ENCODE data around the gene ADORA2A.

GRCh38 chr22:24451162-24451561, 23.8 kb downstream of the ADORA2A start:
- TF ChIP-seq EZH2 (IDR thresholded peaks at IDR 0.05; ENCODE audit: low read length) (no peak), CTCF (optimal IDR thresholded peaks at IDR 0.05 in 1 of 3, IDR thresholded peaks at IDR 0.05 in 1 of 3, conservative IDR thresholded peaks at IDR 0.05 in 1 of 3; ENCODE audit: extremely low read depth in 1 of 3, insufficient read depth in 2 of 3, low read length in 3 of 3) (no peak)
